ENCODE data around the gene GNAI3.

The GNAI3 gene

DNA sequence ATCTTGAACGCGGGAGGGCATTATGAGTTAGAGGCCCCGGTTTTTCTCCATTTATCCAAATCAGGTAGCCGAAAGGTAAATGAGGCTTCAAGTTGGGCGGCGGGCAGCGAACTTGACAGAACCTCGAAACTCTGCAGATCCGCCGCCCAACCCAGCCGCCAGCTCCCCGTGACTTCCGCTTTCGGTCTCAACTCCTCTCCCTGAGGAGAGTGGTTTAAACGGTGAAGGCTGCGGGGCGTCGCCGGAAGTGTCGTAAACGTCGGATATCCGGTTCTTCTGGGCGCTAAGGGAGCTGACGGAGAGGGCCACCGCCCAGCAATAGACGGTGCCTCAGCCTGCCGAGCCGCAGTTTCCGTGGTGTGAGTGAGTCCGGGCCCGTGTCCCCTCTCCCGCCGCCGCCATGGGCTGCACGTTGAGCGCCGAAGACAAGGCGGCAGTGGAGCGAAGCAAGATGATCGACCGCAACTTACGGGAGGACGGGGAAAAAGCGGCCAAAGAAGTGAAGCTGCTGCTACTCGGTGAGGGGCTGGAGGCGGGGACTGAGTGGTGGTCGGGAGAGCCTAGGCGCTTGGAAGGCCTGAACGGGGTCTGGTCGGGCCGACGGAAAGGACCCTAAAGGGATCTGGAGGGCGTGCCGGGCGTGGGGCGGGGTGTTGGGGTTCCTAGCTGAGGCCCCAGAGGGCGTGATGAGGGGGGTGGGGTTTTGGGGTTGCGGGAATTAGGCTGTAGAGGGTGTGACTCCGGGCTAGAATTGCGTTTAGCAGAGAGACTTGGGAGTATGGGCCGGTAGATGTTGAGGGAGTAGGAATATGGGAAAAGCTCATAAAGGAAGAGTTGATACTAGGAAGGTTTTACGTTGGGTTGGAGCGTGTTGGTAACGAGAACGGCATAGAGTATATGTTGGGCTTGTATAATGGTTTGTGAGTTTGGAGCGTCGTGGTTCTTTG lies at the start of gene GNAI3:
Gene GNAI3, plus strand, starts transcription at position 295 of the 947 bp plus-strand sequence. Its CDS starts 106 bp downstream, at position 401.
- DNase-seq: peak; percentile 87 to 94 (median 92)

DNA sequence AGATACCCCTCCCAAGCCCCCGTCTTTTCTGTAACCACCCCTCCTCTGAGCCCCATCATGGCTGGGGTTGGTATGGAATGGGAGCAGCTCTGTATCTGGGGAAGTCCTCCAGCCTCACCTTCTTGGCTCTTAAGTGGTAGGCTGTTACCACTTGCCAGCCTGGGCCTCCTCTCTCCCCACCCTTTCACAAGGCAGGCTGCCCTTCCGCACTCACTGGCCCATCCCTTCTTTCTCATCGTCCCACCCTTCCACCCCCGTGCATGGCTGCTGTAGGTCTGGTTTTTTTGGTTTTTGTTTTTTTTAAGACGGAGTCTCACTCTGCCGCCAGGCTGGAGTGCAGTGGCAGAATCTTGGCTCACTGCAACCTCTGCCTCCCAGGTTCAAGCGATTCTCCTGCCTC lies 49.3 kb upstream of the GNAI3 start:
- no peak for DNase-seq

DNA sequence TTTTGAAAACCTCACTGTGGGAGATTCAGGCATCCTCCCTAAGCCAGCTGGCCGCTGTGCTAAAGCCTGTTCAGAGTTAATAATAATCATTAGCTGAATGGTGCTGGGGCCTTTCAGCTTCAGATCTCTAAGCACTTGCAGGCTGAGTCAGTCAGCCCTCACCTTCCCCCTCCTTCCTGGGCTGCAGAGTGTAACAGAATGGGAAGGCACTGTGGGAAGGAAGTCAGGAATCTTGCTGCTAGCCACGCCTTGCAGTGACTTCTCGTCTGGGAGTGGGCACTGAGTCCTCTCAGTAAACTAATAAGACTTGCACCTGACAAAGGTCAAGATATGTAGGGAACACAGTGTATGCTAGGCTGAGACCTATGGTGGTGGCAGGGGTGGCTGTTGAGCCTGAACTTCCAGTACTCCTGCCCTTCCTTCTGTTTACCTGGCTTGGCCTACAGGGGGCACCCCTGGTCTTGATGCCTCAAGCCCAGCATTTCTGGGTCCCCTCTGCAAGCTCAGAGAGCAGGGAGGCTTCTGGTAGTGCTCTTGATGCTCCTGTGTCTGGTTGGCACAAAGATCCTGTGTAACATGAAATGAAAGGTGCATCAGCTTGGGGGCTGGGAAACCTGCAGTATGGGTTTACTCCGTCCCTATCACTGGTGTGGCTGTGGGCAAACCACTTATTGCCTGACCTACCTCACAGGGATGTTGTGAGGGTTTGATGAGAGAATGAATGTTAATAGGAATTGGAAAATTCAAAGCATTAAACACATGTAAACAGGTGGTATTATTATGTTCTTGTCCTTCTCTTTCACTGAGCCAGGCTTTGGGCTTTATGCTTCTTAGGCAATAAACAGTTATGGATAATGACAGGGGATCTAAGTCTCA lies 48.5 kb upstream of the GNAI3 start:
- DNase-seq: peak in 3 of 4 experiments; percentile 11 to 27 (median 18)

DNA sequence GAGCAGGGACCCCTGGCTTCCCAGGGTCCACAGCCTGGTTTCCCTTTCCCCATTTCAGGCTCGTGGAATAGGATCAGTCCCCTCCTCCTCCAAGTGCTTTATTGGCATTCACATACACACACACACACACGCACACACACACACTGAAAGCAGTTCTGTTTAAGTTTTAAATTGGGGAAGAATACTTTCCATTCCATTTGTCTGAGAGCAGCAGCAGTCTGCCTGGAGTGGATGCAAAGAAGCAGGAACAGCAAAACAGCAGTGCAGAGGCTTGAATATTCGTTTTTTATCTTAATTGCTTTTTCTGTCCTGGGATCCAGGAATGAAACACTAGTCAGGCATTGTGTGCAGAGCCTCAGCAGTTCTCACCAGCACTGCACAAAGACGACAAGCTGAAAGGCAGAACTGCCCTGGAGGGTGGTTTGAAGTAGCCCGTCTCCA lies 47.5 kb upstream of the GNAI3 start:
- no peak for DNase-seq

DNA sequence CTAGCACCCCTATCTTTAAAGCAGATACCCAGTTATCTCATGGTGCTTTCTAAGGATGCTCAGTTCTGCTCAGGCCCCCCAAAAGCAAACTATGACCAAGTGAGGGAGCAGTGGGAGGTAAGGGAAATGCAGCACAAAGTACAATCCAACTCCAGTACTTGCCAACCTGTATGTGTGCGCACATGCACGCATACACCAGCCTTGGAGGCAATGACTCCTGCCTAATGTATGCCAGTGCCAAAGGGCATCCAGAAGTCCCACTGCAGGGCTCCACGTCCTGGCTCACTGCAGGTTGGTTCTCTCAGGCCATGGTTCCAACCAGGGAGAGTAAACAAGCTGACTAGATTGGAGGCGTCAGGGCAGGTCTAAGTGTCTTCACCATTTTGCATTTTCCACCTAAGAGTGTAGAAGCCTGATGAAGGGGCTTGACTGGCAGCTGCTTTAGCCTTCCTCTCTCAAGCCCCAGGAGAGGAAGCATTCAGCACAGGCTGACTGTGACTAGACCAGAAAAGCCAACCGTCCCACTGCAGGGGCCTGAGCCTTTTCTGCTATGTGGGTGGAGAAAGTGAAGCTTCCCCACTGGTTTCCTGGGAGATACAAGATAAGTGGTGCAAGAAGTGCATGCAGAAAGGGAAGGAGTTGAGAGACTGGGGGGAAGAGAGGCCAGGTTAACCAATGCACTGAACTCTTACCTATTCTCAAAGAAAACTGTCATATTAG lies 46.6 kb upstream of the GNAI3 start:
- no peak for DNase-seq

DNA sequence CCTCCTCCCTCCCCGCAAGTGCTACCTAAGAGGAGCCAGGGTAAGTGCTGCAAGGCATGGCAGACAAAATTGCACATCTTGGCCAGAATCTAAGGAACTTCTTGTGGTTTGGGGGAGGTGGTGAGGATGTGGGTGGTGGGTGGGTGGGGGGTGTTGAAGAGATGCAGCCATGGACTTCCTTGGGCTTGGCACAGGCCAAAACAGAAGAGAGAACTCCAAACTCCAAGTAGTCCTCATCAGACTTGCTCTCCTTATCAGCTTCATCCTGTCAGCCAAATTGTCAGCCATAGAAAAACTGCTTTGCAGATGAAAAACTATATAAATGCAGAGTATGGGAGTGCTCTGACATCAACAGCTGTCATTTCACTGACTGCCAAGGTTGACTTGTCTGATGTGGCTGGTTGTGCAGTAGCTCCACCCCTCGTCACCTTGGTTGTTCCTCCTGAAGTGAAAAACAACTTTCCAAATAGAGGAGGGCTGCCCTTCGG lies 46.0 kb upstream of the GNAI3 start:
- DNase-seq: peak in 1 of 4 experiments; percentile 10

DNA sequence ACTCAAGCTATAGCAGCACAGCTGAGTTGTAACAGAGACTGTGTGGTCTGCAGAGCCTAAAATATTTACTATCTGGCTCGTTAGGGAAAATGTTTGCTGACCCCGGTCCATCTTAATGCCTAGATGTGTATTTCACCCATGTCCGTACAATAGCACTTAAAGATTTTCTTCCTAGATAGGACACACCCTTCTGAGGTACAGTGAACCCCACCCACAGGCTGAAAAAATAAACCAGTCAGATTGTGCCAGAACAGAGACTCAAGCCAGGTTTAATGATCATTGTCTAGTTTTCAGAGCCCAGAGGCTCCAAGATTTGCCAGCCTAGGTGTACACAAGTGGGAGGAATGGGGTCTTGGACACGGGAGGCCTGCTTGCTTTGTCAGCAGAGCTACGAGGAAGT lies 44.5 kb upstream of the GNAI3 start:
- DNase-seq: no peak

DNA sequence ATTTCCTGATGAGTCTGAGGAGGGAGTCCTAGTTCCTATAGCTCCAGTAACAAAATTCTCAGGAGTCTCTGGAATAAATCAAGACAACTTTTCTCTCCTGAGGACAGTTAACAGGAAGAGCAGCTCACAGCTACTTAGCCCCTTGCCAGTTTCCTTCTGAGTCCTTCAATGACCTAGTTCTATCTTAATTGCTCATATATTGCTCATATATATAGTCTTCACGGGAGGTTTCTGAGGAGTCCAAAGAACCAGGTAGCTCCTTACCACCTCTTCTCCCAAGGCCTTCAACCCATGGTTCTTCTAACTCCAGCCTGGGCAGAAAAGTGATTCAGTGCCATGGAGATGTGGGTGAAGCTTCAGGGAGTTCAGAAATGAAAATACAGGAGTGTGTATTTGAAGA lies 43.4 kb upstream of the GNAI3 start:
- DNase-seq: no peak

DNA sequence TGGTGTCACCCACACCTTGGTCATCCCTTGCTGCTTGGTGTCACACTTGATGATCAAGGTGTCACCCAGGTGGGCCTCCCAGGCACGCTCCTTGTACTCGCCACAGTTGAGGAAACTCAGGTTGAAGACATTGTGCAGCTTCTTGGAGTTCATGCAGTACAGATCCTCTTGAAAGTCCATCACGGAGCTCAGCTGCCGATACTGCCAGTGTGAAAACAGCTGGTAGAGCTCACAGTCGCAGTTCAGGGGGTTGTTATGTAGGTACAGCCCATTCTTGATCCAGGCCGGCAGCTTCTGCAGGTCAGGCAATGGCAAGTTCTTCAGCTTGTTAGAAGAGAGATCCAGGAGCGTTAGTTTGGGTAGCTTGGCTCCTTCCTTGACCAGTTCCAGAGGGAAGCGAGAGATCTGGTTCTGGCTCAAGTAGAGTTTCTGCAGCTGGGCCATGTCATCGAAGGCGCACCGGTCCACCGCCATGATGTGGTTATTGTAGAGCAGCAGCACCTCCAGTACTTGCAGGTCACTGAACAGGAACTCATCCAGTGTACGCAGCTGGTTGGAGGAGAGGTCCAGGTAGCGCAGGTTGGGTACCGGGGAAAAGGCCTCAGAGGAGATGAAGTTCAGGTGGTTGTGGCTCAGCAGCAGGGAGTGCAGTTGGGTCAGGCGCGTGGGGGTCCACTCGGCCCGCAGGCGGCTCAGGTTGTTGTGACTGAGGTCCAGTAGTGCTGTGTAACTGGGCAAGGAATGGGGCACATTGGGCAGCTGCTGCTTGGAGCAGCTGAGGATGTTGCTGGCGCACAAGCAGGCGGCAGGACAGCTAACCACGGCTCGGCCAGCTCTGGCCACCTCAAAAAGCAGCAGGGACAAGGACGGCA lies 40.2 kb upstream of the GNAI3 start:
- DNase-seq: no peak

DNA sequence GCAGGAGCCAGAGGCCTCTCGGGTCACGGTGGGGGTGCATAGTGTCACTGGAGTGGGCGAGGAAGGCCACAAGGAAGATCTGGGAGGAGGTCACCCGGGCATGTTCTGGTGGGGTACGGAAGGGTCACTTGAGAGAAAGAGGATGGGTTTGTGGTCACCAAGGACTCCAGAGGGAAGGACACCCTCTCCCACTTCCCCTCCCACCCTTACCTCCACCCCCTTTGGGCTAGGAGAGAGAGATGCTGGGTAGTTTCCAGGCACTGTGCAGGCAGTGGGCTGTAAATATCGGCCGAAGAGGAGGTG lies 39.6 kb upstream of the GNAI3 start:
- DNase-seq: no peak

DNA sequence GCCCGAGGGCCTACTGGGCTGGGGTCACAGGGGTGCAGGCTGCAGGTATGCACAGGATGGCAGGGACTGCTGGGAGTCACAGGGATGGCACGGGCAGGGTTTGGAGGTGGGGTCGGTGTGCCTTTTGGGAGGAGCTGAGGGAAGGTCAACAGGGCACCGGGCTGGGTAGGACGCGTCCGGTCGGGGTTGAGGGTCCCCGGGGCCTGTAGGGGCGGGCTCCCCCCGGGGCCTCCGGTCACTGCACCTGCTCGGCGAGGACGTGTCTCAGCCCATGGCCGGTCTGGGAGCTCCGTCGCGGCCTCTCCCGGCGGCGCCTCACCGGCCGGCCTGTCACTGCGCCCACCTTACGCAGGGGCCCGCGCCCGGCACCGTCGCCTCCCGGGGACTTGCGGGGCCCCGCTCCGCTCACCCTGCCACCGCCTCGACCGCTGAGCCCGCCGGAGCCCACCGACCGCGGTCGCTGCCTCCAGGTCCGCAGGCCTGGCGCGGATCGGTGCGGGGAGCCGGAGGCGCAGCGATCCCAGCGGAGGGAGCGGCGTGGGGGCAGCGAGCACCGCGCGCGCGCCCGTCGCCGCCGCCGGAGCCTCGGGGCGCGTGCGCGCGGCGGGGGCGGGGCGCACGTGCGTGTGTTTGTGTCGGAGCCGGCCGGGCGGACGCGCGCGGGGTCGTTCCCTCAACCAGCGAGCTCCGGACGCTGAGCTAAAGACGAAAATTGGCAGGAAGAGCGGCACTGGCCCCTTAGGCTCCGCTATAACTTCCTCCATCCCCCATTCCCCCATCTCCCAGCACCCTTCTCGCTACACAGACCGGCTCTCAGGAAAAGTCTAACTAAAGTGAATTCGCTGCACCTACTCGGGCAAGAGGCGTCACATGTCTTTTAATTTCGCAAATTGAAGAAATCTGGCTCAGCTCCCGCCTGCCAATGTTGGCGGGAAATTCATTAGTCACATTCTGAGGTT lies 39.0 kb upstream of the GNAI3 start, which contains the start of gene AMIGO1:
Gene AMIGO1, minus strand, starts transcription at position 552 of the 959 bp plus-strand sequence. CDS start 815 bp downstream, outside the sequence.
- peak; percentile 15 to 53 (median 38) for DNase-seq

DNA sequence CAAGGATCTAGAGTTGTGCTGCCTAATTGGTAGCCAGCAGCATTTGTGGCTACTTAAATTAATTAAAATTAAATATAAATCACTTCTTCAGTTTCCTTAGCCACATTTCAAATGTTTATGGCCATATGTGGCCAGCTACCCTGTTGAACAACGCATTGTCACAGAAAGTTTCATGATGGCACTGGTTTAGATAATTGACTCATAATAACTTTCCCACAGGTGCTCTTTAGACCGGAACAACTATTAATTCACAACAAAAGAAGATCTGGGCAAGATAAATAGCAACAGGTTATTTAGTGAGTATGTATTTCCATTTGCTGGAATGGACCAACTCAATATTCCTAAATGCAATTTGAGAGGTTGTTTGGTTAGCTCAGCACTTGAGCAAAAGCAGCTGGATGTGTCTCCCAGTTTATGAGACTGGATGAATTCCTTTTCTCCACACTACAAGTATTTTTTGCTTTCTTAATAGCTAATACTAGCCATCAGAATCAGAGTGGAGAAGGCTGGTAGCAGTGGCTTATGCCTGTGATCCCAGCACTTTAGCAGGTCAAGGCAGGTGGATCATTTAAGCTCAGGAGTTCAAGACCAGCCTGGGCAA lies 35.2 kb upstream of the GNAI3 start:
- DNase-seq: no peak

DNA sequence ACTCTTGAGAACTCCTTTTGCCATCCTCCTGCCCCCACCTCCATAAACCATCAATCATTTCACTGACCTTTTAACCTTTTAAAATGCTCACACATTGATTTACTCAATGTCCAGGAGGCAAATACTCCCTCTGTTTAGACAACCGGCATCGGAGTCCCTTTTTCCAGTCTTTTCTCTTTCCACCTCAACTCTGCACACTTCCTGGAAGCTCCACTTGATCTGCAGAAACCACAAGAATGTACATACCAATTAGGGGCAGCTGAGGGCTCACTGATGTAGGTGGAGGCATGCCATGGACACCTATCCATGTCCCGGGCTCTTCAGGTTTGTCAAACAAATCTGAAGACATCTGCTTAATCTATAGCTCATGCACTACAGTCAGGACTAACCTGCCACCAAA lies 33.6 kb upstream of the GNAI3 start:
- DNase-seq: no peak

DNA sequence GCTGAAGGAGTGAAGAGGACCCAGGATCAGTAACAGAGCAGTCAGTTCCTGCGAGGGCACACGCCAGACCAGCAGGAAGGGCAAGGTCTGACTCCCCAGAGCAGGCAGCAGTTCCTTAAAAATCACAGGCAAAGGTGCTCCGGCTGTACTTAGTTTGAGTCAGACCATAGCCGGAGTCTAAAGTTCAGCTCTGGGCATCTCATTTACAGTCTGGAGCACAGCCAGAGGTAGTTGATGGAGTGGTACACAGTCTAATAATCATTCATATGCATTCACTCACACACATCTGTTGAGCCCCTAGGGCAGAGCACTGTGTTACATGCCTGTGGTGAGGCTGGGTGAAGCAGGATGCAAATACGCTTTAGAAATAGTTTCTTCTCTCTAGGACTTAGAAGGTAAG lies 31.5 kb upstream of the GNAI3 start:
- DNase-seq: no peak

DNA sequence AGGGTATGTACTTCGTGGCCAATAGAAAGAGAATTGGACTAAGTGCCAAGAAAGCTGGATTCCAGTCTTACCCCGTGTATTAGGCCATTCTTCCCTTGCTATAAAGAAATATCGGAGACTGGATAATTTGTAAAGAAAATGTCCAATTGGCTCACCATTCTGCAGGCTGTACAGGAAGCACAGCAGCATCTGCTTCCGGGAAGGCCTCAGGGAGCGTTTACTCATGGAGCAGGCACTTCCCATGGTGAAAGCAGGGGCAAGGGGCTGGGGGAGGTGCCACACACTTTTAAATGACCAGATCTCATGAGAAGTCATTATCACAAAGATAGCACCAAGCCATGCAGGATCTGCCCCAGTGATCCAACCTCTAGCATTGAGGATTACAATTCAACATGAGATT lies 31.1 kb upstream of the GNAI3 start:
- DNase-seq: no peak

DNA sequence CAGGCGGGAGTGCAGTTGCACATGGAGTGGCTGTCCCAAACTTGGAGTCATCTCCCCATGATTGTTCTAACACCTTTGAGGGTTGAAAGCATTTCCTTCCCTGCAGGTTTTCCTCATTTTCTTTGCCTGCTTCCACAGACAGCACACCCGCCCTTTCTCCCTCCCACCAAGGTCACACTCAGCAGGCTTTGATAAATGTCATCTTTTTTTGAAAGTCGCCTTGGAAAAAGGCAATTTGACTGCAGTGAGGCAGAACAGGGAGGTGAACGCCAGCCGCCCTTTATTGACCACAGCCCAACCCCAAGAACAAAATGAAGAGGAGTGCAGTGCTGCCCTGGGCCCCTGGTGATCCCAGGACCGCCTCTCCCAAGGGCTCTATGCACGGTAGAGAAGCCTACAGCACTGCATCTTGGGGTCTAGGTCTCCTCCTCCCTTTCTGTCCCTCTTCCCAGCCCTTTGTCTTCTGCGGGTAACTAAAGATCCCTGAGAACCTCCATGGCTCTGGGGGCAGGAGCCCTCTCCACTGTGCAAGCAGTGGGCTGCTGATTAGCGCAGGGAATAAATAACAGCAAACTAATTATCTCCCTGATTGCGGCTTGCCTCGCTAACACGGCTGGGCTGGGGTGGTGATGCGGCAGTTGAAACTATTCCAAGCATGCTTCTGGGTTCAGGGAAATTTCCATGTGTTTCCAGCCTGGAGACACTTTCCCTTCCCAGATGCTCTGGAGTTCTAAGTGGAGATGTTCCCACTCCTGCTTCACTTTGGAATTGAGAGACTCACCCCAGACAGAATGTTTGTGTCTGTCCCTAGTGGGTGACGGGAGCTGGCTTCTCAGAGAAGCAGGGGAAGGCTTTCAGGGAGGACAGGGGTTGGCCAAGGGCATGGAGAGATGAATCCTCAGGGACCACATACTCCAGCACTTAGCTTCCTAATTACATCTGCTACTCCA lies 27.1 kb upstream of the GNAI3 start:
- DNase-seq: no peak

DNA sequence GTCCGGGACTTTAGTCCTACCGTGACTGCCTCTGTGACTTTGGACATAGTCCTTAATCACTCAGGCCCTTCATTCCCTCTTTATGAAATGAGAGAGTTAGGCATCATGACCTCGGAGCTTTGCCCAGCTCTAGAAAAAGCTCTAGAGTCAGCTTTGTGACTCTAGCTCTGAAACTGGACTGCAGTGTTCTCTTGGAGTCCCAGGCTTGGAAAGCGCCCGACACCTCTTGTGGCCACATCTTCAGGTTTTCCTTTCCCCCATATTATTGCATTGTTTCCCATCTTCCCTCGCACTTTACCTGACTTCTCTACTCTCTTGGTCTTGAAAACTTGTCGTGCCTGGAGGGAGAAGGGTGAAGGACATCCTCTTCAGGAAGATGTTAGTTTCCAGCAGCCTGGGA lies 26.4 kb upstream of the GNAI3 start:
- DNase-seq: no peak

DNA sequence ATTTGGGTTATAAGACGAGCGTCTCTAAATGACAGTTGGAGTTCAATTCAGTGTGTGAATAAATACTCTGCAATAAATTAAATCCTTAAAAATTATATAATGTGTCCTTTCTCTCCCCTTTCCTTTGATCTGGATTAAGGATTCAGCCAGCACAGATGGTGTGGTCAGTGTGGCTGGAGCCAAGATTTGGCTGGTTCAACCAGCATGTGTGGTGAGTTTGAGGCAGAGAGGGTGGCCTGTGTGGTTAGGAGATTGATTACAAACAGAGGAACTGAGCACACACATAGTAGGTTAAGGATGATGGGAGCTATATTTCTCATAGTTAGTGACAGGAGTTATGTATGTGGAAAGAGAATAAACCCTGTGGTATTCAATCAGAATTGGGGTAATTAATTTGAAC lies 24.7 kb upstream of the GNAI3 start:
- no peak for DNase-seq
